GM18951 (cell line): ENCODE results near the gene NAT8L.
"Not testable (repeated sequence)": the region's sequence is repeated elsewhere in the genome, so short reads cannot be mapped to it uniquely, and the experiment has no call there.

Experiments used
- POLR2A ChIP-seq: IDR thresholded peaks from 4 replicates; pipeline ENCODE4 v1.6.1; 2011; ENCODE audit warnings: mild to moderate bottlenecking; ENCODE audit not compliant: insufficient read length, insufficient read depth; ENCODE audit errors: extremely low read depth
- in situ Hi-C: fragments of 300-500 bp; cut with MboI; formaldehyde crosslinking; loops from one replicate; pipeline ENCODE4 v1.12.0; 2022; ENCODE audit warnings: low sequenced_read_pairs, mixed read lengths, inconsistent platforms; ENCODE audit not compliant: unreplicated experiment

The NAT8L gene, protein sequence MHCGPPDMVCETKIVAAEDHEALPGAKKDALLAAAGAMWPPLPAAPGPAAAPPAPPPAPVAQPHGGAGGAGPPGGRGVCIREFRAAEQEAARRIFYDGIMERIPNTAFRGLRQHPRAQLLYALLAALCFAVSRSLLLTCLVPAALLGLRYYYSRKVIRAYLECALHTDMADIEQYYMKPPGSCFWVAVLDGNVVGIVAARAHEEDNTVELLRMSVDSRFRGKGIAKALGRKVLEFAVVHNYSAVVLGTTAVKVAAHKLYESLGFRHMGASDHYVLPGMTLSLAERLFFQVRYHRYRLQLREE

DNA sequence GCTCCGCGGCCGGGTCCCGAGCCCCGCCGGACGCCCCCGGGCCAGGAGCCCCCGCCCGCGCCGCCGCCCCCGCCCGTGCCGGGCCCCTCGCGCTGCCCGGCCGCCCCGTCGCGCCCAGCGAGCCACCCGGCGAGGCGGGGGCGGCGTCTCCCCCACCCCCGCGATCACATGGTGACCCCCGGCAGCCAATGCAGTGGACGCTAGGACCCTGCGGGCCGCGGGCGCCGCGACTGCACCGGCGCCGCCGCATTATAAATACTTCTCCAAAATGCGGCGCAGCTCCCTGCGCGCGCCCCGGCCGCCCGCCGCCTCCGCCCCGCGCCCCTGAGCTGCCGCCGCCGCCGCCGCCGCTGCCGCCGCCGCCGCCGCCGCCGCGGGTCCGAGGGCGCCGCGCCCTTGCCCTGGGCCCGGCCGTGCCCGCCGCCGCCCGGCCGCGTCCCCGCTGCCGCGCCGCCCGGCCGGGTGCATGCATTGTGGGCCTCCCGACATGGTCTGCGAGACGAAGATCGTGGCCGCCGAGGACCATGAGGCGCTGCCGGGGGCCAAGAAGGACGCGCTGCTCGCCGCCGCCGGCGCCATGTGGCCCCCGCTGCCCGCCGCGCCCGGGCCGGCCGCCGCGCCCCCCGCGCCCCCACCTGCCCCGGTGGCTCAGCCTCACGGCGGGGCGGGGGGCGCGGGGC is at the start of gene NAT8L:
Gene NAT8L, plus strand, starts transcription at position 282 of the 680 bp plus-strand sequence. Its CDS starts 185 bp downstream, at position 467.
- TF ChIP-seq POLR2A = no peak
- in situ Hi-C loops = no loop called here

DNA sequence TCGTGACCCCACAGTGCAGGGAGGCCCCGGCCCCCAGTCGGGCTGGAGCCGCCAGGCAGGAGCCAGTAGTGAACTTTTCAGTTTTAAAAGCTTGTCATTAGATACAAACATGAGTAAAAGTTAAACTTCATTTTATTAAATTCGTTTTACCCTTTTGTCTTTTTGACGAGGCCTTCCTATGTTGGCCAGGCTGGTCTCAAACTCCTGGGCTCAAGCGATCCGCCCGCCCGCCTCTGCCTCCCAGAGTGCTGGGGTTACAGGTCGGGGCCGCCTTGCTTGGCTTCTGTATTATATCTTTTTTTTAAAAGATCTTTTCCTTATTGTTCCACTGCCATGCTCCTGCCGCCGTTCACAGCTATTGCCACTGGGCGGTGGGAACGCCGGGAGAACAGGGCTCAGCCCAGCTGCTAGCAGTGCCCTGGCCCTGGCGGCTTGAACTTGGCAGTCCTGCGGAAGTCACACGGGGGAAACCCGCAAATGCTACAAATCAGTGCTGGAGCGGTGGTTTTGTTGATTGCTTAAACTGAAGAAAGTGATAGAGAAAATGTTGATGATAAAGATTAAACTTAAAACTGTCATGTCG is 49.4 kb upstream of the NAT8L start:
- in situ Hi-C loops = no loop called here

DNA sequence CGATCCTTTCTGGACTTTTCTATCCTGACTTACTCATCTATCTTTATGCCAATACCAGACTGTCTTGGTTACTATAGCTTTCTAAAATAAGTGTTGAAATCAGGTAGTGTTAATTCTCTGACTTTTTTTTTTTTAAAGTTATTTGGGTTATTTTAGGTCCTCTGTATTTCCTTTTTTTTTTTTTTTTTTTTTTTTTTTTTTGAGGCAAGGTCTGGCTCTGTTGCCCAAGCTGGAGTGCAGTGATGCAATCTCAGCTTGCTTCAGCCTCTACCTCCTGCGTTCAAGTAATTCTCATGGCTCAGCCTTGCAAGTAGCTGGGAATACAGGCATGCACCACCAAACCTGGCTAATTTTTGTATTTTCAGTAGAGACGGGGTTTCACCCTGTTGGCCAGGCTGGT is 47.5 kb upstream of the NAT8L start:
- no peak for TF ChIP-seq POLR2A
- in situ Hi-C loops = no loop called here

More for the DNA sequence above, 49.4 kb upstream of the NAT8L start:
- no peak for TF ChIP-seq POLR2A

DNA sequence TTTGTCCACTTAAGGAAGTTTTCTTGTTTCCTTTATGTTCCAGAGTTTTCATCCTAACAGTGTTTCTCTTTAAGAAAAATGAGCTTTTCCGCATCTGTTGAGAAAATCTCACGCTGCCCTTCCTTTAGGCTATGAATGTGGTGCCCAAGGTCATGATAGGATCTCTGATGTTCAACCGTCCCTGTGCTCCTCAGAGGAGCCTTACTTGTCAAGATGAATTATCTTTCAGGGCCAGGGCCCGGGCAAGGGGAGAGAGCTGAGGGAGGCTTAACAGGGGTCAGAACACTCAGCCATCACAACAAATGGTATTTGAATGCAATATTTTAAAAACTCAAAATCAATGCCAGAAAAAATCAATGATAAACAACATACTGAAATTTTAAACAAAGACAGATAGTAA is 44.1 kb upstream of the NAT8L start:
- in situ Hi-C loops = no loop called here
- TF ChIP-seq POLR2A = no peak

DNA sequence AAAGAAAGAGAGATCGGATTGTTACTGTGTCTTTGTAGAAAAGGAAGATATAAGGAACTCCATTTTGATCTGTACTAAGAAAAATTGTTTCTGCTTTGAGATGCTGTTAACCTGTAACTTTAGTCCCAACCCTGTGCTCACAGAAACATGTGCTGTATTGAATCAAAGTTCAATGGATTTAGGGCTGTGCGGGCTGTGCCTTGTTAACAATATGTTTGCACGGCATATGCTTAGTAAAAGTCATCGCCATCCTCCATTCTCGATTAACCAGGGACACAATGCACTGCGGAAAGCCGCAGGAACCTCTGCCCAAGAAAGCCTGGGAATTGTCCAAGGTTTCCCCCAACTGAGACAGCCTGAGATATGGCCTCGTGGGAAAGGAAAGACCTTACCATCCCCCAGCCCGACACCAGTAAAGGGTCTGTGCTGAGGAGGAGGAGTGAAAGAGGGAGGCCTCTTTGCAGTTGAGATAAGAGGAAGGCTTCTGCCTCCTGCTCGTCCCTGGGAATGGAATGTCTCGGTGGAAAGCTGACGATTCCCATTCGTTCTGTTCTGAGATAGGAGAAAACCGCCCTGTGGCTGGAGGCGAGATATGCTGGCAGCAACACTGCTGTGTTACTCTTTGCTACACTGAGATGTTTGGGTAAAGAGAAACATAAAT is 37.6 kb upstream of the NAT8L start:
- in situ Hi-C loops = not testable (repeated sequence)

DNA sequence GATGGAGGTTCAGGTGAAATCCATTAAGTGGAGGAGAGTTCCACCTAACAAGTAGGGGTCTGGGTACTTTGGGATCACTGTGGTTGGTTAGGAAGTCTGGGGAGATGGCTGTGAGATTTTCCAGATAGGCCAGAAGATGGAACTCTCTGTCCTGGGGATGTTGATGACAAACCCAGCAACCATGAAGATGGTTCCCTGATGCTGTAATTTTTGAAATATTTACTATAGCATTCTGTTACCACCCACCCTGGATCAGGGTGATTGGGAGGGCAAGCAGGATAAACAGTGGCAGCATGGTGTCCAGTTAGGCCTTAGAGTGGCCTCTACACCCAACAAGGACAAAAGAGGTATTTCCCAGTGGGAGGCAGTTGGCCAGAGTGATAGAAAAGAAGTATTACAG is 34.4 kb upstream of the NAT8L start:
- in situ Hi-C loops = no loop called here
- TF ChIP-seq POLR2A = no peak

DNA sequence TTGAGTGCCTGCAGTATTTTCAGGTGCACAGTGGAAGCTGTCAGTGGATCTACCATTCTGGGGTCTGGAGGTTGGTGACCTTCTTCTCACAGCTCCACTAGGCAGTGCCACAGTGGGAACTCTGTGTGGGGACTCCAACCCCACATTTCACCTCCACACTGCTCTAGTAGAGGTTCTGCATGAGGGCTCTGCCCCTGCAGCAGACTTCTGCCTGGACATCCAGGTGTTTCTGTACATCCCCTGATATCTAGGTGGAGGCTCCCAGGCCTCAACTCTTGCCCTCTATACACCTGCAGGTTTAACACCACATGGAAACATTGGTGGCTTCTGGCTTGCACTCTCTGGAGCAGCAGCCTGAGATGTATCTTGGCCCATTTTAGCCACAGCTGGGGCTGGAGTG is 33.3 kb upstream of the NAT8L start:
- no peak for TF ChIP-seq POLR2A
- in situ Hi-C loops = no loop called here

DNA sequence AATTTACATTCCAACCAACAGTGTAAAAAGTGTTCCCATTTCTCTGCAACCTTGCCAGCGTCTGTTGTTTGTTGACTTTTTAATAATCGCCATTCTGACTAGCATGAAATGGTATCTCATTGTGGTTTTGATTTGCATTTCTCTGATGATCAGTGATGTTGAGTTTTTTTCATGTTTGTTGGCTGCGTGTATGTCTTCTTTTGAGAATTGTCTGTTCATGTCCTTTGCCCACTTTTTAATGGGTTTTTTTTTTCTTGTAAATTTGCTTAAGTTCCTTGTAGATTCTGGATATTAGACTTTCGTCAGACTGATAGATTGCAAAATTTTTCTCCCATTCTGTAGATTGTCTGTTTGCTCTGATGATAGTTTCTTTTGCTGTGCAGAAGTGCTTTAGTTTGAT is 32.0 kb upstream of the NAT8L start:
- in situ Hi-C loops = not testable (repeated sequence)

DNA sequence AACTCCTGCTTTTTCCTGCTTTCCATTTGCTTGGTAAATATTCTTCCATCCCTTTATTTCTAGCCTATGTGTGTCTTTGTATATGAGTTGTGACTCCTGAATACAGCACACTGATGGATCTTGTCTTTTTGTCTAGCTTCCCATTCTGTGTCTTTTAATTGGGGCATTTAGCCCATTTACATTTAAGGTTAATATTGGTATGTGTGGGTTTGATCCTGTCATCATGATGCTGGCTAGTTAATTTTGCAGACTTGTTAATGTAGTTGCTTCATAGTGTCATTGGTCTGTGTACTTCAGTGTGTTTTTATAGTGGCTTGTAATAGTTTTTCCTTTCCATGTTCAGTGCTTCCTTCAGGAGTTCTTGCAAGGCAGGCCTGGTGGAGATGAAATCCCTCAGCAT is 28.0 kb upstream of the NAT8L start:
- in situ Hi-C loops = not testable (repeated sequence)

DNA sequence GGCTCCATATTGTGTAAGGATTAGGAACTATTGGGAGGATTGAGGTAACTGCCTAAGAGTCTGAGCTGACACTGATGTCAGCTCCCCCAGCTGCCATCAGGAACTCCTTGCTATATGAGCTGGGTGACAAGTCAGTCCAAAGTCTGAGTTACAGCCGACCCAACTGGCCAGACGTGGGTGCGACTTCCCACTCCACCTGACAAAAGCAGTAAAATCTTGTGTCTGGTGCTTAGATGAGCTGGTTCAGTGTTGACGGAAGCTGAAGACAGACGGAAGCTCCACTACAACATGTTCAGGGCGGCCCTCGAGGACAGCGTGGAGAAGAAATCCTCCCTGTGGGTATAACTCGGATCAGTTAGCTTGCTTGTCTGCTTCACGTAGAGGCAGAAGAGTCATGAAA is 22.8 kb upstream of the NAT8L start:
- in situ Hi-C loops = no loop called here
- no peak for TF ChIP-seq POLR2A

DNA sequence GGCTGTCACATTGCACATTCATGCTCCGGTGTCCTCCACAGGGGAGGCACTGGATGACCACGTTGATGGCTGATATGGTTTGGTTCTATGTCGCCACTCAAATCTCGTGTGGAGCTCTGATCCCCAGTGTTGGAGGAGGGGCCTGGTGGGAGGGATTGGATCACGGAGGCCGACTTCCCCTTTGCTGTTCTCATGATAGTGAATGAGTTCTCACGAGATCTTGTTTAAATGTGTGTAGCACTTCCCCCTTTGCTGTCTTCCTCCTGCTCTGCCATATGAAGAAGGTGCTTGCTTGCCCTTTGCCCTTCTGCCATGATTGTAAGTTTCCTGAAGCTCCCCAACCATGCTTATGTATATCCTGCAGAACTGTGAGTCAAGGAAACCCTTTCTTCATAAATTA is 22.3 kb upstream of the NAT8L start:
- no peak for TF ChIP-seq POLR2A
- in situ Hi-C loops = no loop called here

DNA sequence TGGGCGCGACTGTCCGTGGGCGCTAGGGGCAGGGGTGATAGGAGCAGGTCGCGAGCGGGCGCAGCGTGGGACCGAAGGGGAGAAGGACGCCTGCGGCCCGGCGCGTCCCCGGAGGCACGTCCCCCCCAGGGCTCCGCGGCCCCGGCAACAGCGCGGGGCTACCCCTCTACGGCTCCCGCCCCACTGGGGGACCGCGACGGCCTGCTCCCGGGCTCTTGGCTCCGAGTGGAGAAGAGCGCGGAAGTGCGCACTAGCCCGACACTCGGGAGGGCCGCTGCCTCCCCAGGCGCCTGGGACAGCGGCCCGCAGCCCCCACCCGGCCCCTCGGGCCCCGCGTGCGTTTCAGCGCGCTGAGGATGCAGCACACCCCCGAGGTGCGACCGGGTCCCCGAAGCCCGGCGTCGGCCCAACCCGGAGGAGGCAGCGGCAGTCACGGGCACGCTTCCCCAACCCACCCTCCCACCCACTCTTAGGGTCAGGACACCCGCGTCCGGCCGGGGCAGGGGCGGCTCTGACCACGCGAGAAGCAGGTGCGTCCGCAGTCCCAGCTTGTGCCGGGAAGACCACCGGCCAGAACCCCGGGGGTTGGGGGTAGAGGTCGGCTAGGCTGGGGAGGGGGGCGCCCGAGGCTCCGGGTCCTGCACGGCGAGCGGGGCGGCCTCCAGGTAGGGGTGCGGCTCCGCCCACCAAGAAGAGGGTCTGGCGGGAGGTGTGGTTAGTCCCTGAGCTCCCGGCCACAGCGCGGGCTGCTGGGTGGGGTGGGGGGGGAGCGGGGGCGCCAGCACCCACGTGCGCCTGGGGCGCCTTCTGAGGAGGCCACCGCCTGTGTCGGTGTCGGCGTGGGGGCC is 18.5 kb upstream of the NAT8L start:
- in situ Hi-C loops = no loop called here
- no peak for TF ChIP-seq POLR2A
